ENCODE measurements around the gene LIPM.
"Not testable (repeated sequence)": the region's sequence is repeated elsewhere in the genome, so short reads cannot be mapped to it uniquely, and the experiment has no call there.

The LIPM gene

DNA sequence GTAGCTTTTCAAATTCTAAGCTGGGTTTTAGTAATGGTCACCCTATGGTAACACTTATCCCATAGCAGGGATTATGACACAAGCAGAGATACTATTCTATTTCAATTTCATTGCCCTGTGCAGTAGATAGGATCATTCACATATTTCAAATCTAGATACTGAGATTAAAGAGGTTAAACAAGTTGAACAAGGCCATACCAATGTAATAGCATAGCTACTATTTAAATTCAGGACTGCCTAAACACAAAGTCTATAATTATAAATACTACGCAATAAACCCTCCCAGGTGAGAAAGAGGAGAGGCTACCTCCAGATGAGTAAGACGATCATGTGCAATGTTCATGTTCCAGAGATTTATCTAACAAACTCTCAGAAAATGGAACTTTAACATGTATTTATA is 1.1 kb downstream of the LIPM start:
- FAIRE-seq: no peak

DNA sequence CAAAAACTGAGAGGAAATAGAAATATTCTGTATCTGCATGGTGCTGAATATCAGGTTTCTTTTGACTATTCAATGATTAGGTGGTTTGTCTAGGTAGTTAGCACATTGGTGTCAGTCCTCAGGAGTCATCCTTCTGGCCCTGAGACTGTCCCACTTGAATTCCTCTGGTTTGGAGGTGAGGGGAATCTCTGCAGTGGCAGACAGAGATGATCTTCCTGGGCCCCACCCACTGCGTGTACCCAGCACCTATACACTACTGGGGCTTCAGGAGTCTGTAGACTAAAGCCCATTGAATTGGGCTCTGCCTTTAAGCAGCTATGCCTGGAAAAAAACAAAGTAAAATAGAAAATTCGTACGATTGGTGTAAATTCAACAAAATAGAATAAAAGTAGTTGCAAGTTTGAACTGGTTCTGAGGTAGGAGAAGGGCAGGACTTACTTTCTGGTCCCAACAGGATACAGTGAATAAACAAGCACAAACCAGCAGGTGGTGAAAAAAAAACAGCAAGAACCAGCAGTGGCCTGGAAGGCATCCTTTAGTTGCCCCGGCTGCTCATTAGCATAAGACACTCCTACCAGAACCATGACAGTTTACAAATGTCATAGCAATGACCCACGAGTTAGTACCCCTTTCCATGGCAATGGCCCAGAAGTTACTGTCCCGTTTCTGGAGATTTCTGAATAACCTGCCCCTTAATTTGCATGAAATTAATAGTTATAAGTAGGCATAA is 1.7 kb downstream of the LIPM start:
- FAIRE-seq: no peak

DNA sequence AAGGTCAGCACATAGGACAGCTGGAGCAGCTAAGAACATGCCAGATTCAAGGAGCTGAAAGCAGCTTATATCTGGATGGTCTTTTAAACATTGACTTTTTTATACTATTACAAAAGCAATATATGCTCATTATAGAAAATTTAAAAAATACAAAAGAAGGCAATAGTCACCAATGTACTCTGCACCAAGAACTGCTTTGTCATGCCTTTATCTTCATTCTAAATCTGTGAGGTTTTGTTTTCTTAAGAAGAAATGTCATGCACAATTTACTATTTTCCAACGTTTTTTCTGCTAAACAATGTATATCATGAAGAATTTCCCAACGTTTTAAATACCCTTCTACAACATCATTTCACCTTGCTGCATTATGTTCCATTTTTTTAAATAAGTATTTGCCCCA is 2.8 kb downstream of the LIPM start:
- FAIRE-seq: no peak

DNA sequence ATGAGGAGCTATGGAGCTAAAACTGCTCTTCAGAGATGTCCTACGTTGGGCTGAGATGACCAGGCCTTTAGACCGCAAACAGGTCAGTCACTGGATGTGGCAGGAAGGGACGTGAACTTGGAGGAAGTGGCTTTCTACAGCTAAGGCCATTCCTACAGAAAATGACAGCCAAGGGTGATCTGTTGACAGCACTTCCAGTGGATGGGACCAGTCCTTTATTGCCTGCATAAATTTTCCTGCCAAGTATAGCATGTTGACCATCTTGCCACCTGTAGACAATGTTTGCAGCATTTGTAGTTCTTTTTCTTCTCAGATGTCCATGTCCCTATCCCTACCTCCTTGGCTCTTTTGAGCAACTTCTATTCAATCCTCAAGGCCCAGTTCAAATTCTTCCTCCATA is 3.4 kb downstream of the LIPM start:
- FAIRE-seq: no peak

DNA sequence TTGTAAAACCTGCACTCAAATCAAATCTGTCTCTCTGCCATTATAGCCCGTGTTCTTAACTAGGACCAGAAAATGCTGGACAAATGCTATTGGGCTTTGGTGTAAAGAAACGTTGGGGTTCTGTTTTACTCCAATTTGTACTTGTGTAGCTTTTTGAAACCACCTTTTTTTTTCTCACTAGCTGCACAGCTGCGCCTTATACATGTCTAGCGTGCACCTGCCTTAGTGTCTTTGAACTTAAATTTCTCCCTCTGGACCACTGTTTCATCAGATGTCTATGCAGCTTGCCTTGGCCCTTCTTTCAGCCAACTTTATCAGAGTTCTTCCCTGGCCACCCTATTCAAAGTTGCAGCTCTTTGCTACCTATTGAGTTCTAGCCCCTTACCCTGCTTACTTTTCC is 7.1 kb downstream of the LIPM start:
- no peak for FAIRE-seq

DNA sequence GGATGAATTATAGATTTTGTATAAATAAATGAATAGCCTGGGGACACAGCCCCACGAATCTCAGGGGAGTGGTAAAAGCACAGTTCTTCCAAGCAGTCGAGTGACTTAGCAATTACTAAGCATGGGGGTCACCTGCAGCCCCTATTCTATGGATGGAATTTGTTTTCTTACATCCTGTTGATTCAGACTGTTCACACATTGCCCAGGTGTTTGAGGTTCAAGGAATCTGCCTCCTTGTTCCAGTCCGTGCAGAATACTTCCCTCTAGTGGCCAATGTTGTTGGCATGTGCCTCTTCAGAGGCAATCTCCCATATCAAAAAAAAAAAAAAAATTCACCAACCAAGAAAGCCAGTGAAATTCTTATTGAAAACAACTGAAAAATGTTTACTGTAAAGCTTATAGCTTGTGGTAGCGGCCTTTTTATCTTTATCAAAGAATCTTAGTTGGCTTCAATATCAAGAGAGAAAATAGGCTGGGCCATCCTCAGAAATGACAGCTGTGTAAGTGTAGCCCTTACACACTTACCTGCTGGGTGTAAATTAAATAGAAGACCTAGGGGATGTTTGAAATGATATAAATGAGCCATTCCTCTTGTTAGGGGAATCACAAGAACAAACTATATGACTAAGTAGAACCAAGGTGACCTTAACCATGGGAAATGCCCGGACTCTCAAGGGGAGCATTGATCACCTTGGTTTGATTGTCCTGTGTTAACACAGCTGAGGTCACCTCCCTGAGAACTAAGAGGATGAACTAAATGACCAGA is 7.8 kb downstream of the LIPM start:
- FAIRE-seq: no peak

DNA sequence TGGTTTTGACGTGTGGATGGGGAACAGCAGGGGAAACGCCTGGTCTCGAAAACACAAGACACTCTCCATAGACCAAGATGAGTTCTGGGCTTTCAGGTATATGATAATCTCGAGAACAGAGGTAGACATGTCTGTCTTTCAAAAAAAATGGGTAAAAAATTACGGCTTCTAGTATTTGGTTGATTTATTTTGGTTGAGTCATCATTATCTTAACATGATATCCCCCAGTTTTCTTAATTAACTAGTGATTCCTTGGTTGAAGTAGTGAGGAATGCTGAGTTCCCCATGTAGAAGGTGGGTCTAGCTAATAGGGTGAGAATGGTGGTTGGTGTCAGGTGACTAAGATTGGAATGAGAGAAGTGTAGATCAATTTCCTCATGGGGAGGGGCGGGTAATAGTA is 10.7 kb downstream of the LIPM start:
- no peak for FAIRE-seq

DNA sequence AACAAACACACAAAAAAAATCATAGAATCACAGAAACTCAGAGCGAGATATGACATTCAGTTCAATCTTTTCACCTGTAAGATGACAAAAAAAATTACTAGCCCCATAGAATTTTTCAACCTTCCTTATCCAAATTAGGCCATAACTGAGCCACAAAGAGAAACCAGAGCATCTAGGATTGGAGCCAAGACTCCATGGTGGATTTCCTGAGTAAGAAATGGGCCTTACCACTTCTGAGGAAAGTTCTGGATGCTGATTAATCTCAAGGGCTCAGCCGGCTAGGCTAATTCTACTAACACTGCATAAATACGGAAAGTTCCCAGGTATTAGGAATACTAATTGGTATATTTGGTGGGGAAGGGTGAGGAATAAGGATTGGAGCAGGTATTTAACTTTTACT is 16.8 kb downstream of the LIPM start:
- FAIRE-seq: no peak

DNA sequence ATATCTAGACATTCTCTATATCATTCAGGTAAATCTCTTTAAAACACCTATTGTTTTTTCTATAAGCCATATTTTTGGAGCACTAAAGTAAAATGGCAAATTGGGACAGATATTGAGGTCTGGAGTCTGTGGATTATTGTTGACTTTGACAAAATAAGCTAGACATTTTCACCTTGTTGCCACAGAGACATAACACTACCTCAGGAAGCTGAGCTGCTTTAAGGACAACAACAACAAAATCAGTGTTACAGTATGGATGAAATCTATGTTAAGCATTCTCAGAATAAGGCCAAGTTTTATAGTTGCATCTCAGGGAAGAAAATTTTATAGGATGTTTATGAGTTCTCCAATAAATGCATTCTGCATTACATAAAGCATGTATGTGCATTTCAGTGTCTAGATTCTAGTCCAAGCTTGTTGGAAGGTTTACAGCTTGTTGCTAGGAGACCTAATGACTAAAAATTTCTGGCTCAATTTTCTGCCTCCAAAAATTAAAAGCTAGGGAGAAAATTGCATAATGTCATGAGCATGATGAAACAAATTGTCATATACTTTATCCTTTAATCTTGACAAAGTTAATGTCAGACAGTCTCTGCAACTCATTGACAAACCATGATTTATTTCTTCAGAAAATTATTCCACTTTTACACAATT is 18.3 kb downstream of the LIPM start:
- FAIRE-seq: no peak

DNA sequence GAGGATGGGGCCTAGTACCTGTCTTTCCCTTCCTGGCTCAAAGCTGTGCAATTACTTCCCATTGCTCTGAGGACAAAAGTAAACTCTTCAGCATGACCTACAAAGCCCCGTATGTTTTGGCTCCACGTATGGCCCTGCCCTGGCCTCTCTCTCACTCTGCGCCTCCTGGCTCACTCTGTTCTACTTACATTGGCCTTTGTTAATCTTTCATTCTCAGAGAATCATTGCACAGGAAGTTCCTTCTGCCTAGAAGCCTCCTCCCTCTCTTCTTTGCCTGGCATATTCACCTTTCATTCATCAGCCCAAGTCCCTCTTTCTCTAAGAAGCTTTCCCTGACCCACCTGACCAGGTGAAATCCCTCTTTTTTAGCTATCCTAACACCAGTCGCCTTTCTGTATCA is 23.9 kb downstream of the LIPM start:
- FAIRE-seq: no peak

DNA sequence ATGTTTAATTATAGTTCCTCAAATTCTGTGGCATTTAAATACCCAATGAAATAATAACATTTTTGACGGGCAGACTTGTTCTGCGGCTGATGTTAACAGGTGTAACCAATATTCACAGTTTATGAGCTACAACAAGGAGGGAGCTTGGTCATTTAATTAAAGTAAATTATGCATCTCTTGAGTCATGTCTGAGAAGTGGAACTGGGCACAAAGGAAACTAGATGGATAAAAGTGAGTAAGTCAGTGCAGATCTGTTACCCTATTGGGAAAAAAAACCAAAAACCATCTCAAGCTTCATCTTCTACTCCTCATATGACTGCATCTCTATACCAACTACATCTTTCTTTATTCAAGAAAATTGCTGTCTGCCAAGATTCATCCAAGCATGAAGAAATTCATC is 25.1 kb downstream of the LIPM start:
- FAIRE-seq: no peak

DNA sequence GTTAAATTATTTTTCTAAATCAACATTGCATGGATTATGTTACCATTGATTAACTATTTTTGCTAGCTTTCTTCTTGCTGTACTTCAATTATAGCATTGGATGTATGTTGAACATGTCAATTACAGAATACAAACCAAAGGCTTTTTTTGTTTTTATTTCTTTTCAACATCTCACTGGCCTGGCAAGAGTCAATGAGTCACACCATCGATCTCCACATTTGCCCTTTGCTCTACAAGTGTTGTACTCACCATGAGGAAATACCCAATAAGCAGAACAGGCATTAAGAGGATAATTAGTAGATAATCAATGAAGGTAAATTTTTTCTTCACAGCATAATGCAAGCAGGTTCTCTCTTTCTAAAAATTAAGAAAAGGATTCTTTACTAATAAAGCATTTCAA is 25.8 kb downstream of the LIPM start:
- FAIRE-seq: no peak

DNA sequence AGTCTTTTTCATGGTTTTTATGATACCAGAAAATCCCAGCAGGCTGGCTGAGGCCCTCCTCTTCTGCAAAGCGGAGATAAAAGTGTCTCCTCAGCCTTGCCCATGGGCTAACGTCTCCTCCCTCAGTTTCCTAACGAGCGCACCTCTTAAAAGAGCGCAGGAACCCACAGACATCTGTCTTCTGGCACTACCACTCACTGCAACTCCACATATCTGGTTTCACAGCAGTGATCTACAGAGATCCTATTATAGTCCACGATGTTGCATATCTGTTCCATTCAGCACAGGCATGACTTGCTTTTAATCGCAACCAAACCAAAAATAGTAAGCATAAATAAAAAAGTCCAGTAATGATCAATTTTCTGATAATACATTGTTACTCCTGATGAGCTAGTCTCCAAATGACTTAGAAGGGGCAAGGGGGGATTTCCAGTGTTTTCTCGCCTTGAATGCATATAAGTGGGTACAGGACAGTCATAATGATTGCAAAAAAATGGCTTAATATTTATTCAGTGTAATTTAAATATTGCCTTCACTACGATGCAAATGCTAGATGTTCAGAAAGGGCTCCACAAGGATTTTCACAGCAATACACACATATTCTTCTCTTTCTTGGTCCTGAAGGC is 28.2 kb downstream of the LIPM start:
- FAIRE-seq: no peak

DNA sequence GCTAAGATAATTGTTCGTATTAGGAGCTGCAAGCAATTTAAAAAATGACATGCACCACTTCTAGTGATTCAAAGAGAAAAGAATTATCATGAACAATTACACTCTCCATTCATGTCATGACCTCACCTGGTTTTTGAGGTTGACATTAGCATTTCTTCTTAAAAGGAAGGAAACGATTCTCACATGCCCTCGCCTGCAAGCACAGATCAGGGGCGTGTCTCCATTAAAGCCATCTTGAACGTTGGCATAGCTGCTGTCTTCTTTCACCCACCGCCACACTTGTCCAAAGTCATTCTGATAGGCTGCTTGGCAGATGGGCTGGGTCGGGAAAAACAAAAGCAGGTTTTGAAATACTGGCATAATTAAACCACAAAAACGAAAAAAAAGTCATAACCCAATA is 29.2 kb downstream of the LIPM start:
- FAIRE-seq: no peak

DNA sequence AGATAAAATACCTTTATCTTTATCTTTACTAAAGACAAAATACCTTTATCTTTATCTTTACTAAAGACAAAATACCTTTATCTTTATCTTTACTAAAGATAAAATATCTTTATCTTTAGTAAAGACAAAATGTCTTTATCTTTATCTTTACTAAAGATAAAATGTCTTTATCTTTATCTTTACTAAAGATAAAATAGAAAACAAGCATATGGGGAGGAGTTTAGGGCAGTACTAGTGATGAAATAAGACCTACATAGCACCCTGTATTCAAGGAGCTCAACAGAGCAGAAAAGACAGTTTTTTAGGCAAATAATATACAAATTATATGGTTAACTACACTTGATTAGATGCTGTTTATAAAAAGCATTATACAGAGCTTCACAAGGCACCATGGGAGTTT is 29.8 kb downstream of the LIPM start:
- FAIRE-seq: peak; percentile 62

DNA sequence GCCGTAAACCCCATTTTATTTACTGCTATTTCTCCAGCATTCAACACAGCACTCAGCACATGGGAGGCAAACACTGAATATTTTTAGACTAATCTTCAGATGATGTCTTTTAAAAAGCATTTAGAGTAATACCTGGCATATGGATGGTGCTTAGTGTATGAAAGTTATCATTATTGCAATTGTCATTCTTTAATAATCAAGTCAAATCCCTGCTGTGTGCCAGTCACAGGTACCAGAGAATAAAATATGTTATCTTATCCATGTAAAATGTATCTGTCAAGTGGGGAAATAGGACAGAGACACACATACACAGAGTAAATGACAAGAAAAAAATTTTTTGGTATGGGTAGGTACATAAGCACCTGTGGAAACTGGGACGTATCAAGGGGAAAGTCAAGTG is 30.6 kb downstream of the LIPM start:
- no peak for FAIRE-seq

DNA sequence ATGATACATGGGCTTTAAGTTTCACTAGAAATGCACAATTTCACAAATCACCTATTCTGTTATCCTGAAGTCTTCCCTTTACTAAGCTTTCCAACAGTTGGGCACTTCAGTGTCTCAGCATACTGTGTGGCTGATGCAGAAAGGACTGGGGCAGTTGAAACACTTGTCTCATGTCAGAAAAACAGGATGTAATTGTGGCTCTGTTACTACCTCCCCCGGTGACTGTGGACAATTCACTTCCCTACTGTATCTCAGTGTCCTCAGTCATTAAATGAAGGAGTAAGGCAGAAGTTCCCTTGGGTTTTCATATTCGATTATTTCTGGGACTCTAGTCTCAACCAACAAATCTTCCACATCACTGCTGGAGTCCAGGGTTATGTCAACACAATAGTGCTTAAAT is 31.2 kb downstream of the LIPM start:
- no peak for FAIRE-seq

DNA sequence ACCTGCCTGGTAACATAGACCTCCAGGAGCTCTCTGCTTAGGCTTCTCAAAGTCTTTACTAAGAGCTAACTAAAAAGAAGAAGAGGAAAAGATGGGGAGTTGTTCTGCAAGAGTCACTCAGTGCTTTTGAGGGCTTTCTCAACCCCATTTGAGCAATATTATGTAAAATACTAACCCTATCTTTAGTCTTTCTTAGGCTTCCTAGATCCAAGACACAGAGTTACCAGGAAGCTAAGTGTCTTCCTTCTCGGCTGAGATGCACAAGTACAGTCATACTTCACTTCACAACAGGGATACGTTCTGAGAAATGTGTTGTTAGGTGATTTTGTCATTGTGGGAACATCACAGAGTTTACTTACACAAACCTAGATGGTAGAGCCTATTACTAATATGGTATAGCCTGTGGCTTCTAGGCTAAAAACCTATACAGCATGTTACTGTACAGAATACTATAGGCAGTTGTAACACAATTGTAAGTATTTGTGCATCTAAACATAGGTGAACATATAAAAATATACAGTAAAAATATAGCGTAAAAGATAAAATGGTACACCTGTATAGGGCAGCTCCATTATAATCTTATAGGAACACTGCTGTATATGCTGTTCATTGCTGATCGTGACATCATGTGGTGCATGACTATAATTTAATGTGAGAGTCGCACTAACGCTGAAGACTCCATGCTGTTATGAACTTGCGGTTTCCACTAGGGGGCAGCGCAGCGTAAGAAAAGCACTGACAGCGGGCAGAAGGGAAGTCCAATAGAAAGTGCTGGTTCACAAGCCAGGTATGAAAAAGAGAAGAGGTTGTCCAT is 32.8 kb downstream of the LIPM start:
- FAIRE-seq: peak; percentile 58

DNA sequence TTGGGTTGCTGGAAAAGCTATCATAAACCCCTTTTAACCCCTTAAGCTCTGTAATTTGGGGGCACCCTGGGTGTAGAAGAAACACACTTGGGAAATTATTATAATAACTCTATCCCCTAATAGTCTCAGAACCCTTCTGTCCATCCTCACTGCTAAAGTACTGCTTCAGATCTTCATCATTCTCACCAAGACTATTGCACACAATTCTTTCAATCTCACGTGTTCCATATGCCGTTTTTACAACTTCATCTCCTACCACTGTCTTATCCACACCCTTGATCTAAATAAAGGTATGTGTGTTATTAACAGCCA is 33.3 kb downstream of the LIPM start:
- FAIRE-seq: no peak

DNA sequence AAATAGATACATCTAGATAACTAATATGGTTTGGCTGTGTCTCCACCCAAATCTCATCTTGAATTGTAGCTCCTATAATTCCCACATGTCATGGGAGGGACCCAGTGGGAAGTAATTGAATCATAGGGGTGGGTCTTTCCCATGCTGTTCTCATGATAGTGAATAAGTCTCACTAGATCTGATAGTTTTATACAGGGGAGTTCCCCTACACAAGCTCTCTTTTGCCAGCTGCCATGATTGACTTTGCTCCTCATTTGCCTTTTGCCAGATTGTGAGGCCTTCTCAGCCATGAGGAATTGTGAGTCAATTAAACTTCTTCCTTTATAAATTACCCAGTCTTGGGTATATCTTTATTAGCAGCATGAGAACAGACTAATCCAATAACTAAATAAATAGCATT is 35.1 kb downstream of the LIPM start:
- FAIRE-seq: not testable (repeated sequence)

DNA sequence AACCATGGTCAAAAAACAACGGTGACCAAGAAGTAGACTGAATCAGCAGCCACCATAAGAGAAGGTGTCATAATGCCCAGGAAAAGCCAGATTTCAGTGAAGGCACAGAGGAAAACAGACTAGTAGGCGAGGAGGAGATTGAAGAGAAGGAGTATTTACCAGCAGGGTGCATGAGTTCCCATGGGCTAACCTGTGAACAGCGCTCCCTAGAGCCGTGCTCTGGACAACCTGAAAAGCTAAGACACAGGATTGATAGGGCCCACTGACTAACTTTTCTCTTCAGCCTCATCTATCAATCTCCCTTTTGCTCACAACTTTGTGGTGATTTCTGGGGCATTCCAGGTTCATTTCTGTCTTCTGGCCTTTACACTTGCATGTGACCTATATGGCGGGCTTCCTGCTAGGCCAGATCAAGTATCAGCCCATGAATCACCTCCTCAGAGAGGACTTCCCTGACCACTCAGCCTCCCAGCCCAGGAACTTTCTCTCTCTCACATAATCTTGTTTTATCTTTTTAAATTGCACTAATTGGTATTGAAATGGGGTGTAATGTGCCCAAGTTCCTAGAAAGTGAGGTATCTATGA is 36.3 kb downstream of the LIPM start:
- no peak for FAIRE-seq

DNA sequence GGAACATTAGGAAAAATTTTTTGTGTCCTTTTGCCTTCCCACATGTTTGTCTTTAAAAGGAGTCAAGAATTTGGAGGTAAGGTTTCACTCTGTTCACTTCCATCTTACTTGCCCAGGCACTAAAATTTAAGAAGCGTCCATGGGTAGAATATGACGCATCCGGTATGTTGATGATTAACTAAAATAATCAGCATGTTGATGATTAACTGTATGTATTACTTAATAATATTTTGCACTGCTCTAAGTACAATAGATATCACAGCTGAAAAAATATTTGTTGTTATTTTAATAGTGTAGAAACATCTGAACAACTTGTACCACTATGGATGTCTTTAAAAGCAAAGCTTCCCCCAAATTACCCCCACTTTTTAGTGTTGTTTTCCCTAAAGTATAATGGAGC is 37.6 kb downstream of the LIPM start:
- FAIRE-seq: no peak

DNA sequence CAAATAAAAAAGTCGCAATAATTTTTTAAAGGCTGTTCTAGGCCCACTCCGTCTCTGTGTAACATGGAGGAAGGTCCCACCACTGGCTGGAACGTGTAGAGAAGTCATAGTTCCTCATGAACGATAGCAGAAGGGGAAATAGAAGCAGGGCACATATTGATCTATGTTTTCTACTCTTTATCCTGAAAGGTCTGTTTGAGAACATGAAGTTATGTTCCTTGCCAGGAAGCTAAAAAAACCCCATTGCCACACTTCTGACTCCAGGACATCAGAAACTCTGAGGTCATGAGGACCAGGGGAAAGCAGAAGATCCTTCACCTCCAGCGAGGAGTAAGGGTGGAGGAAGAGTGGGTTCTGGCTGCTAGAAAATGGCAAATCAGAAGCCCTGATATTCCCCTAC is 38.4 kb downstream of the LIPM start:
- no peak for FAIRE-seq

Measured in colon (tissue), 2 donors.